Measurements from ENCODE around the gene LDLRAD4. TPM values are rescaled to one million over a fixed set of nuclear protein-coding genes. Genes with fewer than 3 reads are reported as not detected.

Gene LDLRAD4
- total and polyA plus RNA-seq, 8 donors, result 14.1 to 26.6 (median 18.8) TPM

DNA sequence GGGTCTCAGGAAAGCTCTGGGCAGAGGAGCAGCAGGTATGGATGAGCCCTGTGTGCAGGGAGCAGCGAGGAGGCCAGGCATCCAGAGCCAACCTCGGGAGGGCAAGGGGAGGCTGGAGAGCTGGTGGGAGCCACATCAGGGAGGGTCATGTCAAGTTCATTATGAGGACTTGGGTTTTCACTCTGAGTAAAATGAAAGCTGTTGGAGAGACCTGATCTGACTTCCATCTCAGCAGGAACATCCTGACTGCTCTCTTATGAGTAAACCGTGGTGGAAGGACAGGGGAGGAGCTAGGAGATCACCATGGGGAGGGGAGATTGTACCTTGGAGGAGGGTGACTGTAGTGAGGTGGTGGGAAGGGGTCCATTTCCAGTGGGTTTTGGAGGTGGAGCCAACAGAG is 209.8 kb downstream of the LDLRAD4 start:
- no peaks in the 10 kb centered on the region for H3K36me3 ChIP-seq
- peaks cover 0 to 11% of the 10 kb centered on the region in 2 donors for H3K4me1 ChIP-seq
- H3K27me3 ChIP-seq, result no peaks in the 10 kb centered on the region
- intact Hi-C loops (cut with DNase I), result no loop called here
- H3K27ac ChIP-seq, result no peak overlapping the region
- H3K4me3 ChIP-seq, result no peak overlapping the region
- ATAC-seq, result no peak
- no peaks in the 10 kb centered on the region for H3K9me3 ChIP-seq
- DNase-seq, result no peak
- TF ChIP-seq, protein P1, sequence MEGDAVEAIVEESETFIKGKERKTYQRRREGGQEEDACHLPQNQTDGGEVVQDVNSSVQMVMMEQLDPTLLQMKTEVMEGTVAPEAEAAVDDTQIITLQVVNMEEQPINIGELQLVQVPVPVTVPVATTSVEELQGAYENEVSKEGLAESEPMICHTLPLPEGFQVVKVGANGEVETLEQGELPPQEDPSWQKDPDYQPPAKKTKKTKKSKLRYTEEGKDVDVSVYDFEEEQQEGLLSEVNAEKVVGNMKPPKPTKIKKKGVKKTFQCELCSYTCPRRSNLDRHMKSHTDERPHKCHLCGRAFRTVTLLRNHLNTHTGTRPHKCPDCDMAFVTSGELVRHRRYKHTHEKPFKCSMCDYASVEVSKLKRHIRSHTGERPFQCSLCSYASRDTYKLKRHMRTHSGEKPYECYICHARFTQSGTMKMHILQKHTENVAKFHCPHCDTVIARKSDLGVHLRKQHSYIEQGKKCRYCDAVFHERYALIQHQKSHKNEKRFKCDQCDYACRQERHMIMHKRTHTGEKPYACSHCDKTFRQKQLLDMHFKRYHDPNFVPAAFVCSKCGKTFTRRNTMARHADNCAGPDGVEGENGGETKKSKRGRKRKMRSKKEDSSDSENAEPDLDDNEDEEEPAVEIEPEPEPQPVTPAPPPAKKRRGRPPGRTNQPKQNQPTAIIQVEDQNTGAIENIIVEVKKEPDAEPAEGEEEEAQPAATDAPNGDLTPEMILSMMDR (IDR thresholded peaks at IDR 0.05), result no peak

DNA sequence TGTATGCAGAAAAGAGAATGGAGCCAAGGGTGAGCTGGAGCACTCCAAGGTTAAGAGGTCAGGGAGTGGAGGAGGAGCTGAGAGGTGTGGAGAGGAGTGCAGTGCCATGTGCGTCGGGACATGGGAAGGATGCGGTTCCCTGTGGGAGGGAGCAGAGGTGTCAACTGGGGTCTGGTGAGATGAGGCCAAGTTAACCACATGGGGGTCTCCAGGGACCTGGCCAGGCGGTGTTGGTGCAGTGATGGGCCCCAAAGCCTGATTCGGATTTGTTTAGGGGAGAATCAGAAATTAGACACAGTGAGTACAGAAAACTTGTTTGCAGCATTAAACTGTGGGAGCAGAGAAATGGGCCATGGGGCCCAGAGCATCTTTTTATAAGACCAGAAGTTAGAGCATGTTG is 210.5 kb downstream of the LDLRAD4 start:
- no peak for DNase-seq
- peaks cover 0 to 11% of the 10 kb centered on the region in 2 donors for H3K4me1 ChIP-seq

DNA sequence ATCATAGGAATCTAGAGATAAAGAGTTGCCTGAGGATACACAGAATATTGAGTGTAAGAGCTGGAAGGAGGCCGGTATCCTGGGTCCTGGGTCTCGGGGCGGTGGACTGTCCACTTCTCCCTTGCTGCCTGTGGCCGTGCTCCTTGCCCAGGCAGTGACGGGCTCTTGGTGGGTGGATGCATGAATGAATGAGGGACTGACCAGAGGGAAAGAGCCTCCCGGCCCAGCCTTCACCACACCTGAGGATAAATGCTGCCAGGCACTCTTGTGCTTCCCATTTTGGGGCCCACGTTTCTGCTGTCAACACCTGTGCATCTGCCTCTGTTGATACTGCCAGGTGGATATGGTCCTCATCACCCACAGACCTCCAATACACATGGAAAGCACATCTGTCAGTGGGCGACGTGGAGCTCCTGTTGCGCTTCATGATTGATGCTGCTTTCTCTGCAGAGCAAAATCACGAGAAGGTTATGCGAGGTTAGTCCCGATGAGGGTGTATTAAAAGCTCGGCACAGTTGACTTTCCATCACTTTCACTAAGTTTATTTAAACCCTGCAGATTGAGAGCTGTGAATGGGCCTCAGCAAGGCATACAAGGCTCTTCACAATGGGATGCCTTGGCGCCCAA is 211.4 kb downstream of the LDLRAD4 start:
- H3K9me3 ChIP-seq, result no peaks in the 10 kb centered on the region
- no peak overlapping the region for H3K27ac ChIP-seq
- no peaks in the 10 kb centered on the region for H3K36me3 ChIP-seq
- peaks cover 0 to 11% of the 10 kb centered on the region in 2 donors for H3K4me1 ChIP-seq
- intact Hi-C loops (cut with DNase I), result no loop called here
- H3K4me3 ChIP-seq, result no peak overlapping the region
- no peak for ATAC-seq
- no peak for DNase-seq
- TF ChIP-seq, protein P1 (IDR thresholded peaks at IDR 0.05), result no peak
- H3K27me3 ChIP-seq, result no peaks in the 10 kb centered on the region

More for the DNA sequence above, 210.5 kb downstream of the LDLRAD4 start:
- Histone ChIP-seq H3K4me3 (no peak overlapping the region), H3K27me3 (no peaks in the 10 kb centered on the region), H3K36me3 (no peaks in the 10 kb centered on the region), H3K27ac (no peak overlapping the region), H3K9me3 (no peaks in the 10 kb centered on the region)
- ATAC-seq, result no peak
- intact Hi-C loops (cut with DNase I), result no loop called here
- TF ChIP-seq, protein P1 (IDR thresholded peaks at IDR 0.05), result no peak

DNA sequence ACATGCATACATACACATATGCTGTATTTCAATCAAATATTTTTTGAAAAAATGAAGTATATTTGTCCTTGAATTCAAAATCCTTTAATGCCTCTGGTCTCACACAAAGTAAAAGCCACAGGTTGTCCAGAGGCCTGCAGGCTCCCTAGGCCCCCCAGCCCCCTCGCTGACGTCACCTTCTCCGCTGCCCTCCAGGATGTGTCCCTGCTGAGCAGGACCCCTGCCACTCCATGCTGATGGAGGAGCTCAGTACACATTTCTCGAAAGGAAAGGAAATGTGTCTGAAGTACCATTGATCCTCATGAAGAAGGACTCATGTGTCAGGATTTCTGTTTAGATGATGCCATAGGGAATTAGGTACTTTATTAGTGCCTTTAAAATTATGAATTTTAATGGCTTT is 212.1 kb downstream of the LDLRAD4 start:
- Histone ChIP-seq H3K4me1 (peaks cover 0 to 8% of the 10 kb centered on the region in 2 donors), H3K4me3 (no peak overlapping the region), H3K36me3 (no peaks in the 10 kb centered on the region), H3K27me3 (no peaks in the 10 kb centered on the region), H3K9me3 (no peaks in the 10 kb centered on the region), H3K27ac (no peak overlapping the region)
- no peak for DNase-seq
- intact Hi-C loops (cut with DNase I), result no loop called here
- TF ChIP-seq, protein P1 (IDR thresholded peaks at IDR 0.05), result no peak
- ATAC-seq, result no peak

DNA sequence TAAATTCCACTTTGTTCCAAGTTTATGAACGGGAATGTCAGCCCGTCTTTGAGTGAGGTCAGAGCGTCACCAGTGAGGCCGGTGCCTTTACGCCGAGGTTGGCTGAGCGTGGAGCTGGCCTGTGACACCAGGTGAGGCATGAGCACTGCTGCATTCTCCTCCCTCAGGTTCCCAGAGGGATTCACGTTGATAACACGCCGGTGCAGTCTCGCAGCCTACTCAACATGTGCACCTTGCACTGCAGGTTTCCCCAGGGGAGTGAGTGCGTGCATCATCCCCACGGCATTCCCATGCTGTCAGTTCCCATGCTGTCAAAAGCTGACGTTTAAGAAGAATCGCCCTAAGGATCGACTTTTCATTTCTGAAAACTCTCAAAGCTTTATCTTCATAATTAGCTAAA is 213.3 kb downstream of the LDLRAD4 start:
- TF ChIP-seq, protein P1 (IDR thresholded peaks at IDR 0.05), result no peak
- H3K9me3 ChIP-seq, result no peaks in the 10 kb centered on the region
- intact Hi-C loops (cut with DNase I), result no loop called here
- H3K36me3 ChIP-seq, result no peaks in the 10 kb centered on the region
- no peak overlapping the region for H3K27ac ChIP-seq
- no peak overlapping the region for H3K4me3 ChIP-seq
- no peaks in the 10 kb centered on the region for H3K27me3 ChIP-seq
- H3K4me1 ChIP-seq, result peaks cover 0 to 11% of the 10 kb centered on the region in 2 donors
- no peak for ATAC-seq
- no peak for DNase-seq
